Activated naive CD4-positive, alpha-beta T cell treated with anti-CD3 and anti-CD28 coated beads, Interleukin-2, amount 50 U/mL, for 72 hours (primary cell): Measurements from ENCODE around the gene SIL1. TPM values are rescaled to one million over a fixed set of nuclear protein-coding genes. Genes with fewer than 3 reads are reported as not detected.
"Not testable (repeated sequence)": the region's sequence is repeated elsewhere in the genome, so short reads cannot be mapped to it uniquely, and the experiment has no call there.

Experiments used
- ATAC-seq, 2 donors: fragments of 150-1000 bp; cut with Tn5 transposase; 2 replicates each; pipeline ENCODE4 v1.10.0; 2021; ENCODE audit warnings: mild to moderate bottlenecking in 2 of 2, moderate library complexity in 2 of 2
- DNase-seq, 2 donors: peaks; one replicate each; pipeline ENCODE4 v3.0.0; 2021 to 2022; ENCODE audit warnings: low spot score in 2 of 2
- H3K27ac Mint-ChIP-seq, 2 donors: one replicate each; pipeline ENCODE4 v1.8.0; 2022; ENCODE audit warnings: mild to moderate bottlenecking in 2 of 2, mixed read lengths in 2 of 2
- H3K36me3 Mint-ChIP-seq, 2 donors: one replicate each; pipeline ENCODE4 v1.8.0; 2022; ENCODE audit warnings: mixed read lengths in 2 of 2
- H3K9me3 Mint-ChIP-seq, 2 donors: one replicate each; pipeline ENCODE4 v1.8.0; 2022; ENCODE audit warnings: mixed read lengths in 2 of 2
- total RNA-seq, 2 donors: library from RNA; stranded (reverse); gene quantifications; one replicate each; pipeline ENCODE4 v1.2.3, GENCODE V29; 2022

The SIL1 gene
- 10 to 100 TPM; 29.7 to 31.4 TPM for total RNA-seq

- ATAC-seq (peak; percentile 99 to 100), DNase-seq (peak; percentile 93 to 94)
- H3K9me3 Mint-ChIP-seq = no peaks in the 10 kb centered on the region
- H3K36me3 Mint-ChIP-seq = peaks cover 12 to 15% of the 10 kb centered on the region in 2 donors
- H3K27ac Mint-ChIP-seq = peak within 1 kb of the TSS; percentile 90 to 96
Measured at GRCh38 chr5:139197710-139198669, at the start of gene SIL1. Gene SIL1, minus strand, starts transcription at chr5:139198368. Its CDS starts 70,525 bp downstream, at chr5:139127843.

GRCh38 chr5:139246394-139246793, 48.2 kb upstream of the SIL1 start:
- Mint-ChIP-seq H3K36me3 (no peaks in the 10 kb centered on the region), H3K9me3 (no peaks in the 10 kb centered on the region), H3K27ac (peak overlapping the region; percentile 82 to 94)
- ATAC-seq (peak; percentile 96 to 99), DNase-seq (peak; percentile 45 to 57)

- Mint-ChIP-seq H3K9me3 (no peaks in the 10 kb centered on the region), H3K36me3 (no peaks in the 10 kb centered on the region), H3K27ac (peak overlapping the region; percentile 82 to 94)
- DNase-seq (no peak), ATAC-seq (peak; percentile 11 to 23)
Measured at GRCh38 chr5:139245637-139246339, 47.6 kb upstream of the SIL1 start.

- no peaks in the 10 kb centered on the region for H3K9me3 Mint-ChIP-seq
- no peak for DNase-seq
- no peak for ATAC-seq
Measured at GRCh38 chr5:139243425-139243970, 45.3 kb upstream of the SIL1 start.

GRCh38 chr5:139241139-139241538, 43.0 kb upstream of the SIL1 start:
- Mint-ChIP-seq H3K9me3 (no peaks in the 10 kb centered on the region), H3K36me3 (no peaks in the 10 kb centered on the region), H3K27ac (peak overlapping the region in 1 of 2 donors; percentile 19)
- ATAC-seq (no peak), DNase-seq (no peak)

More at GRCh38 chr5:139243425-139243970, 45.3 kb upstream of the SIL1 start:
- H3K27ac Mint-ChIP-seq = no peak overlapping the region
- no peaks in the 10 kb centered on the region for H3K36me3 Mint-ChIP-seq

- Mint-ChIP-seq H3K27ac (no peak overlapping the region), H3K9me3 (no peaks in the 10 kb centered on the region), H3K36me3 (no peaks in the 10 kb centered on the region)
- no peak for DNase-seq
- ATAC-seq = no peak
Measured at GRCh38 chr5:139236479-139236878, 38.3 kb upstream of the SIL1 start.

- H3K27ac Mint-ChIP-seq = peak overlapping the region in 1 of 2 donors; percentile 51
- no peaks in the 10 kb centered on the region for H3K9me3 Mint-ChIP-seq
- no peaks in the 10 kb centered on the region for H3K36me3 Mint-ChIP-seq
- DNase-seq (no peak), ATAC-seq (peak in 1 of 2 donors; percentile 56)
Measured at GRCh38 chr5:139232147-139232724, 34.1 kb upstream of the SIL1 start.

GRCh38 chr5:139228201-139228803, 30.1 kb upstream of the SIL1 start:
- no peaks in the 10 kb centered on the region for H3K9me3 Mint-ChIP-seq
- DNase-seq = no peak
- H3K27ac Mint-ChIP-seq = no peak overlapping the region
- no peaks in the 10 kb centered on the region for H3K36me3 Mint-ChIP-seq
- no peak for ATAC-seq

GRCh38 chr5:139226131-139226530, 28.0 kb upstream of the SIL1 start:
- H3K36me3 Mint-ChIP-seq = no peaks in the 10 kb centered on the region
- no peaks in the 10 kb centered on the region for H3K9me3 Mint-ChIP-seq
- DNase-seq (no peak), ATAC-seq (no peak)
- no peak overlapping the region for H3K27ac Mint-ChIP-seq

GRCh38 chr5:139223481-139223880, 25.3 kb upstream of the SIL1 start:
- DNase-seq (no peak), ATAC-seq (no peak)
- Mint-ChIP-seq H3K27ac (no peak overlapping the region), H3K9me3 (no peaks in the 10 kb centered on the region), H3K36me3 (no peaks in the 10 kb centered on the region)

- Mint-ChIP-seq H3K36me3 (no peaks in the 10 kb centered on the region), H3K27ac (no peak overlapping the region), H3K9me3 (no peaks in the 10 kb centered on the region)
- DNase-seq (no peak), ATAC-seq (no peak)
Measured at GRCh38 chr5:139222346-139222745, 24.2 kb upstream of the SIL1 start.

GRCh38 chr5:139218038-139218437, 19.9 kb upstream of the SIL1 start:
- not testable (repeated sequence) for ATAC-seq, H3K9me3 Mint-ChIP-seq, DNase-seq, H3K36me3 Mint-ChIP-seq, H3K27ac Mint-ChIP-seq

- DNase-seq (no peak), ATAC-seq (no peak)
- Mint-ChIP-seq H3K27ac (no peak overlapping the region), H3K9me3 (no peaks in the 10 kb centered on the region), H3K36me3 (no peaks in the 10 kb centered on the region)
Measured at GRCh38 chr5:139215107-139215975, 17.2 kb upstream of the SIL1 start.

- DNase-seq (no peak), ATAC-seq (no peak)
- no peaks in the 10 kb centered on the region for H3K9me3 Mint-ChIP-seq
- H3K27ac Mint-ChIP-seq = no peak overlapping the region
- no peaks in the 10 kb centered on the region for H3K36me3 Mint-ChIP-seq
Measured at GRCh38 chr5:139214646-139215045, 16.5 kb upstream of the SIL1 start.

GRCh38 chr5:139212906-139213305, 14.7 kb upstream of the SIL1 start:
- no peaks in the 10 kb centered on the region for H3K36me3 Mint-ChIP-seq
- no peak for ATAC-seq
- no peak overlapping the region for H3K27ac Mint-ChIP-seq
- H3K9me3 Mint-ChIP-seq = no peaks in the 10 kb centered on the region
- DNase-seq = no peak

- no peaks in the 10 kb centered on the region for H3K9me3 Mint-ChIP-seq
- H3K27ac Mint-ChIP-seq = no peak overlapping the region
- ATAC-seq = no peak
- no peak for DNase-seq
- no peaks in the 10 kb centered on the region for H3K36me3 Mint-ChIP-seq
Measured at GRCh38 chr5:139212486-139212885, 14.3 kb upstream of the SIL1 start.
